Hematopoietic multipotent progenitor cell treated with erythropoietin and hydrocortisone succinate and interleukin-3 and kit ligand, for 6 days (in vitro differentiated cells): ENCODE results near the gene POLE4.

Experiments used
- DNase-seq: peaks from one replicate; pipeline ENCODE4 v3.0.0-alpha.2; 2015

Gene POLE4

DNA sequence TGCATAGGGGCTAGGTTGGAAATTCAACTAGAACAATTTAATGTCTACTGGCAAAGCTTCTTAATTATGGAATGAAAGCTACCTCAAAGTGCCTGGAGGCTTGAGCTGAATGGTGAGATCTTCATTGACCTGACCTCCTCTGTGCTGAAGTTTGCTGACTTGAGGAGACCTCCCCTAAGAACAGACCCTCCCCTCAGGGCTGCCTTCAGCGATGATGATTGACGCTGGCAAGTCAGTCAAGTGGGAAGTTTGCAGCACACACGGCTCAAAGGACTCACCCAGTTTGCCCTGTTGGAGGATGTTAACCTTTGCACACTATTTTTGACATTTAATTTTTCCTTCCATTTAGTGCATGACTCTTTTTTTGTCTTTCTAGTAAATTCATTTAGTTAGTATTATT, 17.2 kb upstream of the POLE4 start:
- no peak for DNase-seq

DNA sequence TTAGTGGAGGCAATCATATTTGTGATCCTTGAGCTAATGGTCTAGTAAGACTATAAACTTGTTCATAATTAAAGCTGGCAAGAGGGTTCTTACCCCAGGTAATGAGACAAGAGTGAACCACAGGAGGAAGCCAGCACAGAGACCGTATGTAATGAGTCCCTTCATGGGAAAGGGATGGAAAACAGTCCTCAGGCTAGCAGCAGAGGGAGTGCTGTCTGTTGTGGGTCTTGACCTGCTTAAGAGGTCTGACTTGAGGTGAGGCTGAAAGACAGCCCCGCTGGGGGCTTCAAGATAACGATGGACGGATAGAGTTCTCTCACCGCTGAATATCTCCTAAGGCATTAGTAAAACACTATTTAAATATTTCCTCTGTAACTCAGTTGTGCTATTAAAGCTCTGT, 16.2 kb upstream of the POLE4 start:
- DNase-seq, result no peak

DNA sequence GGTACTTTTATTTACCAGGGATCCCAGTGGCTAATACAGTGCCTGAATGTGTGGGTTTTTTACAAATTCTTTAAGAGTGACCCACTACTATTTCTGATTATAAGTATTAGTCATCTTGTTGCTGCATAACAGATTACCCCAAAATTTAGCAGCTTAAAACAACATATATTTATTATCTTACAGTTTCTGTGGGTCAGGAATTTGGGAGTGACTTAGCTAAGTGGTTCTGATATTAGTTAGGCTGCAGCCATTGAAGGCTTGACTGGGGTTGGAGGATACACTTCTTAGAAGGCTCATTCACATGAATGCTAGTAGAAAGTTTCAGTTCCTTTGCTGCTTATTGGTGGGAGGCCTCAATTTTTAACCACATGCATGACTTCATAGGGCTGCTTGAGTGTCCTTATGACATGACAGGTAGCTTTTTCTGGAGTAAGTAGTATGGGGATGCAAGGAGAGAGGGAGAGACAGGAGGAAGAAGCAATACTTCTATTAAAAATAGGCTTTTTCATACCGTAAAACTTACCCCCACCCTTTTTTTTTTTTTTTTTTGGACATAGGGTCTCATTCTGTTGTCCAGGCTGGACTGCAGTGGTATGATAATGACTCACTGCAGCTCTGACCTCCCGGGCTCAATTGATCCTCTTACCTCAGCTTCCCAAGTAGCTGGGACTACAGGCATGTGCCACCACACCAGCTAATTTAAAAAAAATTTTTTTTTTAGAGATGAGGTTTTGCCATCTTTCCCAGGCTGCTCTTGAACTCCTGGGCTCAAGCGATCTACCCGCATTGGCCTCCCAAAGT, 13.3 kb upstream of the POLE4 start:
- DNase-seq, result no peak

DNA sequence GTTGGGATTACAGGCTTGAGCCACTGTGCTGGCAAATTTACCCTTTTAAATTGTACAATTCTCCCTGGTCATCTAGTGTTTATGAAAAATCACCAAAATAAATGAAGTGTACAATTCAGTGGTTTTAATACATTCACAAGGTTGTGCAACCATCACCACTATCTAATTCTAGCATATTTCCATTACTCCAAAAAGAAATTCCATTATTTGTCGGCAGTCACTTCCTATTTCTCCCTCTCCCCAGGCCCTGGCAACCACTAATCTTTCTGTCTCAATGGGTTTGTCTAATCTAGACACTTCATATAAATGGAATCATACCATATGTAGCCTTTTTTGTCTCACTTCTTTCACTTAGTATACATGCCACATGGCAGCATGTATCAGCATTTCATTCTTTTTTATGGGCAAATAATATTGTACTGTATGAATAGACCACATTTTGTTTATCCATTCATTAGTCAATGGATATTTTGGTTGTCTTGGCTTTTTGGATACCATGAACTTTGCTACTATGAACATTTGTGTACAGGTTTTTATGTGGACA, 12.6 kb upstream of the POLE4 start:
- DNase-seq, result no peak

DNA sequence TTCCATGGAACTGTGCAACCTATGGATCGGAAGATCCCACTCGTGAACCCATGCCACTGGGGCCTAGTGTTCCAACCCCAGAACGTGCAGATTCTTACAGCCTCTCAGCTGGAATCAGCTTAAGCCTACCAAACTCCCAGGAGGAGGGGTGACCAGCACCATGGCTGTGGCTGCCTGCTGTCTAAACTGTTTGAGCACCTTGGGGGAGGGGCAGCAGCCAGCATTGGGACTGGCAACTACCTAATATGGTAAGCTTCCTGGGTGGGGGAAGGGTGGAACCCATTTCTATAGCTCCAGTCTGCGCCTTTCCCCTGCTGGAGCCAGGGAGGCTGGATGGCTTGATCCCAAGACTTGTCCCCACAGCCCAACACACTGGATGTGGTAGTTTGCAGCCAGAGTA, 10.7 kb upstream of the POLE4 start:
- no peak for DNase-seq

DNA sequence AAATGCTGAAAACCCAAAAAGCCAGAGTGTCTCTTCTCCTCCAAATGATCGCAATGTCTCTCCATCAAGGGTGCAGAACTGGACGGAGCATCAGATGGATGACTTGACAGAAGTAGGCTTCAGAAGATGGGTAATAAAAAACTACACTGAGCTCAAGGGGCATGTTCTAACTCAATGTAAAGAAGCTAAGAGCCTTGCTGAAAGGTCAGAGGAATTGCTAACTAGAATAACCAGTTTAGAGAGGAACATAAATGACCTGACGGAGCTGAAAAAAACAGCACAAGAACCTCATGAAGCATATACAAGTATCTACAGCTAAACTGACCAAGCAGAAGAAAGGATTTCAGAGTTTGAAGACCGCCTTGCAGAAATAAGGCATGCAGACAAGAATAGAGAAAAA, 9.7 kb upstream of the POLE4 start:
- no peak for DNase-seq

DNA sequence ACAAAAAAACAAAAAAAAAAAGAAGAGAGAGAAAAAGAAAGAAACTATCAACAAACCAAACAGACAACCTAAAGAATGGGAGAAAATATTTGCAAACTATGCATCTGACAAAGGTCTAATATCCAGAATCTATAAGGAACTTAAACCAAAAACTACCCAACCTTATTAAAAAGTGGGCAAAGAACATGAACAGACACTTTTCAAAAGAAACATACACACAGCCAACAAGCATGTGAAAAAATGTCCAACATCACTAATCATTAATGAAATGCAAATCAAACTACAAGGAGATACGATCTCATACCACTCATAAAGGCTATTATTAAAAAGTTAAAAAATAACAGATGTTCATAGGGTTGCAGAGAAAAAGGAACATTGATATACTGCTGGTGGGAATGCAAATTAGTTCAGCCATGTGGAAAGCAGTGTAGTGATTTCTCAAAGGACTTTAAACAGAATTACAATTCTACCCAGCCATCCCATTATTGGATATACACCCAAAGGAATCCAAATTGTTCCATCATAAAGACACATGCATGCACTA, 7.2 kb upstream of the POLE4 start:
- DNase-seq, result no peak

DNA sequence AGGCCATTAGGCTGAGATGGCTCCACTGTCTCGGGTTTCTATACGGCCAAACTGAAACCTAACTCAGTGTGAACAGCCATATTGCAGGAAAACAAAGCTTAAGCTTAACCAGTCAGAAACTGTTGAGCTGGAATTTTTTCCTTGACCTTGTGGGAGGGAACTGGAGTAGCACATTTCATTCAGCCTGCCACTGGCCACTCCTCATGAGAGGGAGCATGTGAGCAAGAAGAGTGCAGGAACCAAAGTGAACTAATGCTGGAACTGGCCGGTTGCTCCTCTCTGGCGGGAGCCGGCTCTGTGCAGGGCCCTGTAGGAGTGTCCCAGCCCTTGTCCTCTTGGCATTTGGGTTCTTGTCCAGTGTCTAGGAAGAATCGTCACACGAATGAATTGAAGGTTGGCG, 5.9 kb upstream of the POLE4 start:
- DNase-seq, result no peak

DNA sequence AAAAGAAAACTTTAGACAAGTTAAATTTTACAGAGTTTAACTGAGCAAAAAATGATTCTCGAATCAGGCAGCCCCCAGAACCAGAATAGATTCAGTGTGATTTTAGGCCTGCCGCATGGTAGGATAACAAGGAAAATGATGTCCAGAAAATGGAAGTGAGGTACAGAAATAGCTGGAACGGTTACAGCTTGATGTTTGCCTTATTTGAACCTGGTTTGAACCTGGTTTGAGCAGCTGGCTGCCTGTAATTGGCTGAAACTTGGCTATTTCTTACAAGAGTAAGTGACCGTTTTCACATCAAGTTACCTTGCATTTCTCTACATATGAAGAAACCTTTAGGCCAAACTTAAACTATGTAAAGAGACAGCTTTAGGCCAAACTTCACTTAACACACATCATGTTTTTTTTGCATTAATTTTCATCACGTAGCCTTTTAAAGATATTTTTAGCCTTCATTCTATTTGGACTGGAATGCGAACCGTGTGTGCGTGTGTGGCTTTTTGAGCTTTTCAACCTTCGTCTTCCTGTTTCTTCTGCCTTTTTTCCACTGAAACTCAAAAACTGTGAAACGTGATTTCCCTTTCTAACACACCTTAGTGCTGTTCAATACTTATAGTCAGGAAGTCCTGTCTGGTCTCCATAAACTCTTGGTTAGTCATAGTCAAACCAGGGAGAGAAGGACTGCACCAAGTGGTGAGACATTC, 4.5 kb upstream of the POLE4 start:
- no peak for DNase-seq

DNA sequence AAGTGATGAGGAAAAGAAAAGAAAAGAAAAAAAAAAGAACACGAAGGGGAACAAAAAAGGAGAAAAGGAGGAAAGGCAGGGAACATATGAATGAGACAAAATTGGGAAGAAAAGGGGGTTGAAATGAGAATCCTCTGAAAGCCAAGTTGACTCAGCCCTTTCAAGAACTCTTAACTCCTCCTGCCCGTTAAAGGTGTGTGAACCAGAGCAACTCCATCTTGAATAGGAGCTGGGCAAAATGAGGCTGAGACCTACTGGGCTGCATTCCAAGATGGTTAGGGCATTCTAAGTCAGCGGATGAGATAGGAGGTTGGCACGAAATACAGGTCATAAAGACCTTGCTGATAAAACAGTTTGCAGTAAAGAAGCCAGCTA, 4.0 kb upstream of the POLE4 start:
- no peak for DNase-seq

DNA sequence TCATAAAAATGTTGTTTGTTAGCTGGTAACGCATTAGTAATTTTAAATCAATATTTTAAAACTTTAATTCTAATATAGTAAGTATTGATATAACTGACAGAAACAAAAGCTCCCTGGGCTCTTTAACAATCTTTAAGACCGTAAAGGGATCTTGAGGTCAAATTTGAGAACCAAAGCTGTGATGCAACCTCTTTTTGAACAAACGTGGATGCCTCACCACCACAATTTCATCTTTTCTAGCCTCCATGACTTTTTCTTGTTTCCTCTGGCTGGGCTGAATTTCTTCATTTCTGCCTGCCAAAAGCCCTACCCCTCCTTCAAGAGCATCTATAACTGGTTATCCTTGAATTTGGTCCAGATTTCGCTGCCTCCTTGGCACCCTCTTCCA, 563 bp upstream of the POLE4 start:
- DNase-seq, result peak; percentile 47

DNA sequence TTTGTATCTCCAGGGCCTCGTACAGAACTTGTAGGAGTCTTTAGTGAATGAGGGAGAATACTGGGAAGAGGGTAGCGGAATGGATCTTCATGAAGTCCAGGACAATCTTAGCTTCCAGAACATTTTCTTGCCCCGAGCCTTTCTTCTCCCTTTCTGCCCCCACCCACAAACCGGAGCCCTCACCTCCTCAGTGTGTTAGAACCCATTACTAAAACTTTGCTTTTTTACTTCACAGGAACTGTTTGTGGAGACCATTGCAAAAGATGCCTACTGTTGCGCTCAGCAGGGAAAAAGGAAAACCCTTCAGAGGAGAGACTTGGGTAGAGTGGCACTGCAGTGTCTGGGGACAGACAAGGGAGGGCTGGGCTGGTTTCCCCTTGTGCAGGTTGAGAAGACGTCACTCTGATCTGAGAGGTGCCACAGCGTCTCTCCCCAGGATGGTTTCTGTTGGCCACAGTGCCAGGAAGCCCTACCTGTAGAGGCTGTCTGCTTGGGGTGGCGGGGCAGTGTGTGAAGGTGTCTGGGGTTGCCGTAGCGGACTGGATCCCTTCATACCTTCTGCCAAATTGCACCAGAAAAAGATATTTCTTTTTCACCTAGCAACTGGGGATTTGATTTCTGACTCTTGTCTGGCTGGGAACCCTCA, 786 bp downstream of the POLE4 start:
- no peak for DNase-seq

DNA sequence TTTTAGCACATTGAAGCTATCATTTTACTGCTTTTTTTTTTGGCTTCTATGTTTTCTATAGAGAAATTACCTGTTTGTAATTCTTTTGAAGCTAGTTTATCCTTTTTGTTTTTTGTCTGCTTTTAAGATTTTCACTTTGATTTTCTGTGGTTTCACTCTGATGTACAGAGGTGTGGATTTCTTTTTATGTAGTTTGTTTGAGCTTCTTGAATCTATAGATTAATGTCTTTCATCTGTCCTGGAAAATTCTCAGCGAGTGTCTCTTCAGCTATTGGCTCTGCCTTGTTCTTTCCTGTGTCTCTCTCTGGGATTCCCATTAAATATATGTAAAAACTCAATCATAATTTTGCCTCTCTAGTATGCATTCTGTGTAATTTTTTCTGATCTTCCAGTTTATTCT, 8.4 kb downstream of the POLE4 start:
- DNase-seq, result no peak

DNA sequence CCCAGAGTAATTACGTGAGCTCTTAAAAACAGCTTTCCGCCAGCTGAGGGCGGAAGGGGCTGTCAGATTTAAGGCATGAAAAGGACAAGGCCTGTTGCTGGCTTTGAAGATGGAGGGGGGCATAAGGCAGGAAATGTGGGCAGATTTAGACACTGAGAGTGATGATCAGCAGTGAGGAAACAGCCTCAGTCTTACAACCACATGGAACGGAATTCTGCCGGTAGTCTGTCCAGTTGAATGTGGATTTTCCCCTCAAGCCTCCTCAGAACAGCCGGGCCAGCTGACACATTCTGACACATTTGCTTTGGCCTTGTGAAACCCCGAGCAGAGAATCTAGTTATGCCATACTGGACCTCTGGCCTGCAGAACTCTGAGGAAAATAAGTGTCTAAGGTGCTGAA, 16.6 kb downstream of the POLE4 start:
- DNase-seq, result no peak

DNA sequence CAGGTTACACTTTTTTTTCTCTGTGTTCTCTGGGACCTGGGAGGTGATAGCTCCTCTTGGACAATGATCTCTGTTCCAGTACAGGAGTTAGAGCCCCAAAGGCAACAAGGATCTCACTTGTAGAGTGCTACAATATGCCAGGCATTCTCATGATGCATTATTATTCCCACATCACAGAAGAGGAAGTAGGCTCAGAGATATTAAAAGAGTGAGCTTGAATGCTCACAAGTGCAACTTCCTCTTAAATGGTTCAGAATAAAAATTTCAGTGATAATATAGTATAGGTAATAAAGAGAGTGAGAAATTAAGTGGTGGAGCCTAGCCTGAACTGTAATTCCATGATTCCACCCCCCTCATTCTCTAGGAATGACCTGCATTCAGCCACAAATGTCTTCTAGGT, 21.4 kb downstream of the POLE4 start:
- DNase-seq, result peak; percentile 40

DNA sequence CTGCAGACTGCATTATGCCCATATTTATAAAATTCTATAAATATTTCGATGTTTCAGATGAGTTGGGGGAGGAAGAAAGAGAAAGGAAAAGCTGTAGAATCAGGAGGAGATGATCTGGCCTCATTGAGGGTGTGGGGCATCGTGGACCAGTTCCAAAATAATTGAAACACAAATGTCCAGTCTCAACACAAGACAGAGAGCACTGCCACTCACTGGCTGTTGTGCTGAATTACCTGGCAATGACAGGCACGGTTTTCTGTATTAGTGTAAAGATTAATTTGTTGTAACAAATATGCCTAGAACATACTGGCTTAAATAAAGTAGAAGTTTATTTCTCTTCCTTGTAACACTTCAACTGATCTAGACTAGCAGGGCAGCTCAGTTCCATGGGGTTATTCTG, 24.1 kb downstream of the POLE4 start:
- DNase-seq, result peak; percentile 11

DNA sequence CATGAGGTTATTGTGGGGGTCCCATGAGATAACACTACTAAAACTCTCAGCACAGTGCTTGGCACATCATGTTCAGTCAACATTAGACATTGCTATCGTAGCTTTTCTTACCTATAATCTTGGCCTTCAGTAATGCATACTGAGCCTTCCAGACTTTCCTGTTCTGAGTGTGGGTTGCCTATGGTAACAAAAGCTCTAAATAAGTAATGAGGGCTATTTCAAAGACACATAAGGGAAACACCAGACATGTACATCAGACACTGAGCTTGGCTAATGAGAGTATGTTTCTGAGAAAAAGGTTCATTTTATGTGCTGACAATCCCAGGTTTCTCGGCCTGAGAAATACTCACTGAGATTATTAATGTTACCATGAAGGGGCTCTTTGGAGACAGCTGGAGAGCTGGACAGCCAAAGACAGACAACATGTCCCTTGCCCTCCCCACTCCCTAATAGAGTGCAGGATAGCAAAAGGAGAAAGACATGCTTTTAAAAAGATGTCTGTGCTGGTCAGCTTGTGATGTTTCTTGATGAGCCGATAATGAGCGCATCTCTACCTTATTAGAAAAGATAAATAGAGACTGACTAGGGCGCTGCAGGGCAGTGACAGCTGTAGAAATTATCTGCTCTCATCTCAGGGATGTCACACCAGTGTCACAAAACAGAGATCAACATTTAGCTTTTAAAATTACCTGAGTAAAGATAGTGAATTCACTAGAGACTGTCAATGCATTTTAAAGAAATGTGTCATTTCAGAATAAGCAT, 25.4 kb downstream of the POLE4 start:
- no peak for DNase-seq

DNA sequence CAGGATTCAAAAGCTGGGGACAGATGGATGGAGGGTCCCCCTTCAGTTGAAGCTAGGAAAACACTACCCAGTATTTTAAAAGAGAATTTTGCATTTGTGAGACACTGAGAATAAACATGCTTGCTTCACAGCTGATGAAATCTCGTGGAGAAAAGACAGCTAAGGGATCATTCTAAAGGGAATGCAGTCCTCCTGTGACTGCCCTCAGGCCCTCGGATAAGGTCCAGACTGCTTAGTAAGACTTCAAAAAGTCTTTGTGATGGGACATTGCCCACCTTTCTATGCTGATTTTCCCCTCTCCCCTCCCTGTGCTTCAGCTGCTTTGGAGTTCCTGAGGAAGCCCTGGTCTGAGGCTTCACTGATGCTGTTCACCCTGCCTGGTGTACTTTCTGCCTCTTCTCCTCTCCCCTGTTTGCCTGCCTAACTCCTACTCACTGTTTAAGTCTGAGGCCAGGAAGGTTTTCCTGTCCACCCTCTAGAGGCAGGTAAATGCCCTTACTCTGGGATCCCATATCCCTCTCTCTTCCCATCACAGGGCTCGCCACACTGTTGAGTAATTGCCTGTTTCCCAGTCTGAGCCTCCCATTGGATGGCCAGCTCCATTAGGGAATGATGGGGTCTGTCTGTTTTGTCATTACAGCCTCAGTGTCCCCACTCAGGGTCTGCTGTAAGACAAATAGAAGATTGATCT, 26.6 kb downstream of the POLE4 start:
- no peak for DNase-seq

DNA sequence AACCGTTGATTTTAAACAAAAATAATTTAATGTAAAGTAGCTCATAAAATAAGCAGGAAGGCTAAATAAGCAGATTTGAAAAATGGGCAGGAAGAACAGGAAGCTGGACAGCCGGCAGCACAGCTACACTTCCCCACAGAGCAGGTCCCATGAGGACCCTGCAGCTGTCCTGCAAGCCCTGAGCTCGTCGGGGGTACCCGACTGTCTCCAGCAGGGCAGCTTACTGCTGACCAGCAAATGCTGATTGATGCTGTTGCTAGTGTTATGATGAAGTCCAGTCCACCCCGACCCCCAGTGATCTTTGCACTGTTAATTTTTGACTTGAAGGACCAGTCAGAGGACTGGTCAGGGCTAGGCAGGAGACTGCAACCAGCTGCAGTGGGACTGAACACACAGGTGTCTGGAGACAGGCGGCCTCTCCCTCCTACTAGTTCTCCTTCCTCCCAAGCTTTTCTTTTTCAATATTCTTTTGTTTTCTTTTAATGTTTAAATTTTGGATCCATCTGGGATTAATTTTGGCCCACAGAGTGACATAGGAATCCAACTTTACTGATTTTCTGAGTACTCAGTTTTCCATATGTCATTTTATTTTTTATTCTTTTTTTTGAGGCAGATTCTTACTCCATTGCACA, 27.7 kb downstream of the POLE4 start:
- DNase-seq, result no peak

DNA sequence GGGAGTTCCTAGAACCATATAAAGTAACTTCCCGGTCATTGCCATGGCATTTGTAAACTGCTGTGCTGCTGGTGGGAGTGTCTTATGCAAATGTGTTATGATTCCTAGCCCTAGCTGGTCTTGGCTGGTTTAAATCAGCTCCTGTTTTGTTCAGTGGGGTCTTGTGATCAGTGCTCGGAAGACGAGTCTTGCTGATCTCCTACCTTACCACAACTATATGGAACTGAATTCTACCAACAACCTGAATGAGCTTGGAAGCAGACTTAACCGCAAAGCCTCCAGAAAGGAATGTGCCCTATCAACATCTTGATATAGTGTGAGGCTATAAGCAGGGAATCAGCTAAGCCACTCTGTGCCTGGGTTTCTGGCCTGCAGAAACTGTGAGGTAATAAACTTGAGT, 33.5 kb downstream of the POLE4 start:
- DNase-seq, result no peak

DNA sequence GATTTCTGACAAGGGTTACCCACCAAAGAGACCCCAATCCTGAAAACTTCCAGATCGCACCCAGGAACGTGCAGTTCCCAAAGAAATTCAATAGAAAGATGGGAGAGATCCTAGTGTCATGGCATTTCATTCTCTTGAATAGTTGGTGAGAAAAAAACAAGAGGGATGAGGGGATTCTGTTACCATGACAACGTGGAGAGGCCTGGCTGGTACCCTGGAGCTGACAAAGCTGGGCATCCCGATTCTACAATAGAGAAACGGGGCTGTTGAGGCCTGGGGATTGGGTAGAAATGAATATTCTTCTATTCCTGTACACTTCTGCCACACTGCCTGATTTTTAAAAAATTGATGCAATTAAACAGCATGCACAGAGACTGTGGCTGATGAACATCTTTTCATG, 41.0 kb downstream of the POLE4 start:
- DNase-seq, result no peak

DNA sequence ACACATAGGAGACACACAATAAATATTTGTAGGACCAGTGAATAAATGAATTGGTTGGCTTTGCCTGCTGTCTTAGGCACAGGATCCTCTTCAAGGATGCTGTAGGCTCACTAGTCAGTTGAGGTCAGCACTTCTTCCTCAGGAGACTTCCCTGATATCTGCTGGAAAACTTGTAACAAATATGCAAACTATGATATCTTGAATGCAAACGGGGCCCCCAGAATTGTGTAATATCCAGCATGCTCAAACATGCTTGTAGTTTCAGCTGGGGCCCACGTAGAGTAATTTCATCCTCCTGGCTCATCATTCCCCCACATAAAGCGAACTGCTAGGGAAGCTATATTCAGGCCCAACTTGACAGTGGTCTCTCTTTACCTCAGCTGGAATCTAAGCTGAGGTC, 43.6 kb downstream of the POLE4 start:
- no peak for DNase-seq
